ENCODE results near the gene GPR160. TPM values are rescaled to one million over a fixed set of nuclear protein-coding genes. Genes with fewer than 3 reads are reported as not detected.
"Not testable (repeated sequence)": the region's sequence is repeated elsewhere in the genome, so short reads cannot be mapped to it uniquely, and the experiment has no call there.

GPR160 gene
- total RNA-seq, 4 donors from 2014 or later: 0.88 to 4.5 (median 2.9) TPM

GRCh38 chr3:170016057-170016456 is 21.7 kb upstream of the GPR160 start:
- TF ChIP-seq POLR2A (IDR thresholded peaks at IDR 0.05) (no peak), CTCF (IDR thresholded peaks at IDR 0.05) (no peak)
- Histone ChIP-seq H3K4me1 (no peaks in the 10 kb centered on the region), H3K9me3 (no peaks in the 10 kb centered on the region), H3K27ac (no peak overlapping the region), H3K27me3 (peaks cover 0 to 1% (median 0%) of the 10 kb centered on the region in 4 donors), H3K36me3 (no peaks in the 10 kb centered on the region), H3K4me3 (no peak overlapping the region)
- intact Hi-C loops (cut with DNase I): no loop called here
- no peak for DNase-seq
- 89 to 91% methylated on average over 3 of the region's 3 CpGs for WGBS, 2 donors

- intact Hi-C loops (cut with DNase I); H3K4me3 ChIP-seq; DNase-seq; H3K4me1 ChIP-seq; H3K27ac ChIP-seq; H3K36me3 ChIP-seq; H3K9me3 ChIP-seq; H3K27me3 ChIP-seq: not testable (repeated sequence)
- WGBS, 2 donors: 69 to 76% methylated on average over 4 of the region's 4 CpGs
These were observed 18.5 kb upstream of the GPR160 start for GRCh38 chr3:170019306-170019705.

GRCh38 chr3:170021083-170021482 is 16.7 kb upstream of the GPR160 start:
- no peak overlapping the region for H3K27ac ChIP-seq
- 67 to 81% methylated on average over 3 of the region's 3 CpGs for WGBS, 2 donors
- no peaks in the 10 kb centered on the region for H3K36me3 ChIP-seq
- TF ChIP-seq POLR2A (IDR thresholded peaks at IDR 0.05) (no peak), CTCF (IDR thresholded peaks at IDR 0.05) (no peak)
- intact Hi-C loops (cut with DNase I): loop anchor here (10.0 kb wide), 1 partner anchor 156 kb away; the partner anchor contains the start of gene LRRC31
- H3K4me1 ChIP-seq: no peaks in the 10 kb centered on the region
- no peaks in the 10 kb centered on the region for H3K27me3 ChIP-seq
- DNase-seq: no peak
- no peak overlapping the region for H3K4me3 ChIP-seq
- H3K9me3 ChIP-seq: no peaks in the 10 kb centered on the region

- no peaks in the 10 kb centered on the region for H3K27me3 ChIP-seq
- no peaks in the 10 kb centered on the region for H3K9me3 ChIP-seq
- no peaks in the 10 kb centered on the region for H3K36me3 ChIP-seq
- intact Hi-C loops (cut with DNase I): loop anchor here (10.0 kb wide), 1 partner anchor 158 kb away; the partner anchor contains the start of gene LRRC31
- TF ChIP-seq CTCF (IDR thresholded peaks at IDR 0.05) (no peak), POLR2A (IDR thresholded peaks at IDR 0.05) (no peak)
- no peak overlapping the region for H3K4me3 ChIP-seq
- WGBS, 2 donors: 91 to 97% methylated on average over 4 of the region's 4 CpGs
- no peaks in the 10 kb centered on the region for H3K4me1 ChIP-seq
- no peak for DNase-seq
- no peak overlapping the region for H3K27ac ChIP-seq
These were observed 15.5 kb upstream of the GPR160 start for GRCh38 chr3:170022336-170022735.

GRCh38 chr3:170023165-170023564 is 14.6 kb upstream of the GPR160 start:
- intact Hi-C loops (cut with DNase I): loop anchor here (10.0 kb wide), 1 partner anchor 158 kb away; the partner anchor contains the start of gene LRRC31
- Histone ChIP-seq H3K27me3 (no peaks in the 10 kb centered on the region), H3K36me3 (no peaks in the 10 kb centered on the region), H3K9me3 (no peaks in the 10 kb centered on the region), H3K27ac (no peak overlapping the region), H3K4me1 (no peaks in the 10 kb centered on the region), H3K4me3 (no peak overlapping the region)
- WGBS, 2 donors: 53 to 88% methylated on average over 1 of the region's 1 CpG
- TF ChIP-seq CTCF (IDR thresholded peaks at IDR 0.05) (no peak), POLR2A (IDR thresholded peaks at IDR 0.05) (no peak)
- DNase-seq: no peak

- Histone ChIP-seq H3K36me3 (no peaks in the 10 kb centered on the region), H3K9me3 (no peaks in the 10 kb centered on the region), H3K4me1 (no peaks in the 10 kb centered on the region), H3K27me3 (no peaks in the 10 kb centered on the region), H3K4me3 (no peak overlapping the region), H3K27ac (no peak overlapping the region)
- intact Hi-C loops (cut with DNase I): loop anchor here (10.0 kb wide), 1 partner anchor 160 kb away; the partner anchor contains the start of gene LRRC31
- 81 to 85% methylated on average over 4 of the region's 4 CpGs for WGBS, 2 donors
- TF ChIP-seq POLR2A (IDR thresholded peaks at IDR 0.05) (no peak), CTCF (IDR thresholded peaks at IDR 0.05) (no peak)
- no peak for DNase-seq
These were observed 13.2 kb upstream of the GPR160 start for GRCh38 chr3:170024581-170024980.

Data from esophagus squamous epithelium (tissue), 5 donors.